Lung (tissue), 12 donors: ENCODE results near the gene CDS2. TPM values are rescaled to one million over a fixed set of nuclear protein-coding genes. Genes with fewer than 3 reads are reported as not detected.

Experiments used
- ATAC-seq: fragments of 200-7000 bp; cut with Tn5 transposase; one replicate; pipeline ENCODE4 v1.9.1; 2020; ENCODE audit warnings: moderate number of reproducible peaks; ENCODE audit not compliant: insufficient read depth, low FRiP score
- DNase-seq, 3 donors: peaks; one replicate each; pipeline ENCODE4 v3.0.0-alpha.2; 2013 to 2017
- H3K27ac ChIP-seq, 2 donors: one replicate each; pipeline ENCODE4 v1.5.1; 2013; ENCODE audit warnings: mild to moderate bottlenecking in 2 of 2, moderate library complexity in 2 of 2, control low read depth in 1 of 2, inconsistent platforms in 1 of 2, low read depth in 1 of 2, low read length in 1 of 2
- H3K27me3 ChIP-seq, 3 donors: one replicate each; pipeline ENCODE4 v1.5.1; 2013; ENCODE audit warnings: low read length in 2 of 3; ENCODE audit not compliant: control insufficient read depth in 3 of 3, insufficient read depth in 3 of 3
- H3K36me3 ChIP-seq, 4 donors: one replicate each; pipeline ENCODE4 v1.5.1; 2013; ENCODE audit warnings: low read length in 4 of 4, mild to moderate bottlenecking in 1 of 4, moderate library complexity in 1 of 4; ENCODE audit not compliant: control insufficient read depth in 4 of 4, insufficient read depth in 4 of 4
- H3K4me1 ChIP-seq, 5 donors: one replicate each; pipeline ENCODE4 v1.5.1; 2013; ENCODE audit warnings: low read length in 5 of 5, mild to moderate bottlenecking in 2 of 5, moderate library complexity in 1 of 5; ENCODE audit not compliant: control insufficient read depth in 5 of 5, insufficient read depth in 5 of 5
- H3K4me3 ChIP-seq: one replicate; pipeline ENCODE4 v1.5.1; 2013; ENCODE audit warnings: mild to moderate bottlenecking, control low read depth, moderate library complexity
- H3K9ac ChIP-seq, 2 donors: one replicate each; pipeline ENCODE4 v1.5.1; 2013; ENCODE audit warnings: low read length in 2 of 2, control low read depth in 1 of 2; ENCODE audit not compliant: insufficient read depth in 1 of 2
- H3K9me3 ChIP-seq, 4 donors: one replicate each; pipeline ENCODE4 v1.5.1; 2013; ENCODE audit warnings: low read length in 3 of 4, mild to moderate bottlenecking in 1 of 4, moderate library complexity in 1 of 4; ENCODE audit not compliant: control insufficient read depth in 4 of 4, insufficient read depth in 3 of 4
- WGBS, 2 donors: extraction: QIAGEN DNeasy Blood & Tissue Kit; methylation state at CpG; one replicate each; pipeline ENCODE4 v1.1.7; 2013; 5-methylcytosine and 5-hydroxymethylcytosine counted together
- polyA plus RNA-seq, 2 donors: library from polyadenylated mRNA; stranded (reverse); fragments of 200-250 nt; gene quantifications; one replicate each; pipeline ENCODE4 v1.2.1, GENCODE V29; 2013
- total RNA-seq, 2 donors: library from RNA; depleted of rRNA in 1 of 2; stranded (reverse); fragments of >200 nt in 1 of 2; gene quantifications; one replicate each; pipeline ENCODE4 v1.2.1, GENCODE V29; 2014 to 2021
- TF ChIP-seq, protein P1 (sequence below): IDR thresholded peaks from 2 replicates; pipeline ENCODE4 v1.5.1; 2012; ENCODE audit warnings: mild to moderate bottlenecking; ENCODE audit errors: control extremely low read depth, extremely low read depth
- donor health status: control.
- donor health status: control.
- donor health status: Bipolar disorder and iron deficiency.
- donor health status: healthy.
- donor health status: DM: yes; HTN: yes; CAD: no.

Gene CDS2
- total and polyA plus RNA-seq, 4 donors: 15.7 to 50.8 (median 37.0) TPM

DNA sequence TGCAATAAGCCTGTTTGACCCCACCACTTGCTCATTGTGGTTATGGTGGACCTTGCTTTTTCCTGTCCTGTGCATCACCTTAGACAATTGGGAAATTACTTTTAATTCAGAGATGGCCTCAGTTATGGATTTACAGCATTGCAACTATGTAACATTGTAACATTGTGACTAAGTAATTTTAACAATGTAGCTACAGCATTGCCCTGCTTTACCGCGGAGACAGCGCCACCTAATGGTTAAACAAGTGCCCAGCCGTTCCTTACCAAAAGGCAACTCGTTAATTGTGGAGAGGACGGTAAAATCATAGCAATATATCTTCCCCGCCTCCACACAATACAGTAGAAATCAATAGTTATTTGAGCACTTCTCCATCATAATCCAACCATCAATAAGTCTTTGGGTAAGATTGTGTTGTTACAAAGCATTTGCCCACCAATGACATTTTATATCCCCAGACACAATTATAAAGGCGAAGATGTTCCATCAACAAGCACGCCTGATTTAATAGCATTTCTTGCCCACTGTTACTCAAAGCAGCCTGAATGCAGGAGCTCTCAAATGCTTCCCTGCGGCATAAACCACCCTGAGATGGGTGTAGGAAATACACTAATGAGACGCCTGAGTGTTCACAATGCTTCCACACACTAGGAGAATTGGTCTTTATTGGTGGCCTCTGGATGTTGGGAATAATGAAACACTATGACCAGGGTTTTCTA, 96.3 kb downstream of the CDS2 start:
- Histone ChIP-seq H3K9me3 (no peaks in the 10 kb centered on the region), H3K27me3 (no peaks in the 10 kb centered on the region), H3K4me1 (peaks cover 0 to 1% (median 0%) of the 10 kb centered on the region in 5 donors), H3K9ac (no peak overlapping the region), H3K27ac (no peak overlapping the region), H3K36me3 (no peaks in the 10 kb centered on the region), H3K4me3 (no peak overlapping the region)
- ATAC-seq (no peak), DNase-seq (peak; percentile 42 to 51 (median 51))
- TF ChIP-seq, protein P1, sequence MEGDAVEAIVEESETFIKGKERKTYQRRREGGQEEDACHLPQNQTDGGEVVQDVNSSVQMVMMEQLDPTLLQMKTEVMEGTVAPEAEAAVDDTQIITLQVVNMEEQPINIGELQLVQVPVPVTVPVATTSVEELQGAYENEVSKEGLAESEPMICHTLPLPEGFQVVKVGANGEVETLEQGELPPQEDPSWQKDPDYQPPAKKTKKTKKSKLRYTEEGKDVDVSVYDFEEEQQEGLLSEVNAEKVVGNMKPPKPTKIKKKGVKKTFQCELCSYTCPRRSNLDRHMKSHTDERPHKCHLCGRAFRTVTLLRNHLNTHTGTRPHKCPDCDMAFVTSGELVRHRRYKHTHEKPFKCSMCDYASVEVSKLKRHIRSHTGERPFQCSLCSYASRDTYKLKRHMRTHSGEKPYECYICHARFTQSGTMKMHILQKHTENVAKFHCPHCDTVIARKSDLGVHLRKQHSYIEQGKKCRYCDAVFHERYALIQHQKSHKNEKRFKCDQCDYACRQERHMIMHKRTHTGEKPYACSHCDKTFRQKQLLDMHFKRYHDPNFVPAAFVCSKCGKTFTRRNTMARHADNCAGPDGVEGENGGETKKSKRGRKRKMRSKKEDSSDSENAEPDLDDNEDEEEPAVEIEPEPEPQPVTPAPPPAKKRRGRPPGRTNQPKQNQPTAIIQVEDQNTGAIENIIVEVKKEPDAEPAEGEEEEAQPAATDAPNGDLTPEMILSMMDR: peak; percentile 70
- 34 to 37% methylated on average over 11 of the region's 11 CpGs for WGBS, 2 donors

DNA sequence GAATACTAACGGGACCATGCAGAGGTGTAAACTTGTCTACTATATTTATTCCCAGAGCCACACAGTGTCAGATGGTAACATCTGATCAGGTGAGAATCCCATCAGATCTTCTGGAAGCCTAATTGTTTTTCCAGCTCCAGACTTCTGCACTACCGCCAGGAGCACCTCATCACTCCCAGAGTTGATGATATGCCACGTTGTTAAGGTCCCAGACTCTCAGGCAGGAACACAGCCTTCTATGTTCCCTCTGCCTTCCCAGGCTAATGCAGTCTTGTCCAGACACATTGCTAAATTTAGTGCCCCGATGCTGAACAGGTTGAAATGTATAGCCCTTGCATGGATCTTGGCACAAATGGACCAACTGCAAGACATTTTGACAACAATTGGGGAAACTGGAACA, 103.7 kb downstream of the CDS2 start:
- WGBS, 2 donors: 54 to 58% methylated on average over 4 of the region's 4 CpGs

DNA sequence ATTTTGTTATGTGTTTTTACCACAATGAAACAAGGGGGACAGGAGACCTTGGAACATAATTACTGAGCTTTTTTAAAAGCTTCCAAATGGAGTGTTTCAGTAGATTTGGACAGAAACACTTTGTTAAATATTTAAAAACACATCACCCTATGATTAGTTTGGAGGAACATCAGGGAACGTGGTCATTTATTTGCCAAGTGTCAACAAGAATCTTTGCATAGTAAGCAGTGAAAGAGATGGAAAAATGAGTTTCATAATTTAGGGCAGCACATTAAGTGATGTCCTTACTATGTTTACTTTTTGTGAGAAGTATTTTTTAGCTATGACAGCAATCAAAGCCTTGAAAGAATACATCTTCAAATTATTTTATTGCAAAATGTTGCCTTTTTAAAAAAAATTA, 107.3 kb downstream of the CDS2 start:
- Histone ChIP-seq H3K27me3 (no peaks in the 10 kb centered on the region), H3K9ac (no peak overlapping the region), H3K27ac (no peak overlapping the region), H3K4me3 (no peak overlapping the region), H3K36me3 (peaks cover 0 to 2% (median 0%) of the 10 kb centered on the region in 4 donors), H3K9me3 (peaks cover 0 to 2% (median 0%) of the 10 kb centered on the region in 4 donors), H3K4me1 (no peaks in the 10 kb centered on the region)
- WGBS, 2 donors: 25 to 56% methylated on average over 1 of the region's 1 CpG
- TF ChIP-seq, protein P1: no peak
- DNase-seq (no peak), ATAC-seq (no peak)

More for the DNA sequence above, 103.7 kb downstream of the CDS2 start:
- Histone ChIP-seq H3K36me3 (peaks cover 0 to 2% (median 0%) of the 10 kb centered on the region in 4 donors), H3K27ac (no peak overlapping the region), H3K9ac (no peak overlapping the region), H3K27me3 (no peaks in the 10 kb centered on the region), H3K4me1 (peaks cover 0 to 1% (median 0%) of the 10 kb centered on the region in 5 donors), H3K9me3 (peaks cover 0 to 2% (median 0%) of the 10 kb centered on the region in 4 donors), H3K4me3 (no peak overlapping the region)
- DNase-seq: no peak
- TF ChIP-seq, protein P1: no peak
- no peak for ATAC-seq
